ENCODE data around the gene L3MBTL4.
A peak's percentile ranks its signal among the peaks of the same experiment; 100 is the strongest.
"Not testable (repeated sequence)": the region's sequence is repeated elsewhere in the genome, so short reads cannot be mapped to it uniquely, and the experiment has no call there.

The L3MBTL4 gene

GRCh38 chr18:6103741-6104140 is 311.0 kb downstream of the L3MBTL4 start:
- no peak for DNase-seq (ENCODE audit: low read depth)

GRCh38 chr18:6096730-6097129 is 318.0 kb downstream of the L3MBTL4 start:
- no peak for DNase-seq (ENCODE audit: low read depth)

GRCh38 chr18:6088432-6088831 is 326.3 kb downstream of the L3MBTL4 start:
- DNase-seq (ENCODE audit: low read depth) = no peak

GRCh38 chr18:6086731-6087130 is 328.0 kb downstream of the L3MBTL4 start:
- no peak for DNase-seq (ENCODE audit: low read depth)

- no peak for DNase-seq (ENCODE audit: low read depth)
Measured at GRCh38 chr18:6079406-6079805, 335.3 kb downstream of the L3MBTL4 start.

GRCh38 chr18:6078877-6079276 is 335.8 kb downstream of the L3MBTL4 start:
- DNase-seq (ENCODE audit: low read depth) = no peak

- DNase-seq (ENCODE audit: low read depth) = not testable (repeated sequence)
Measured at GRCh38 chr18:6072423-6072822, 342.3 kb downstream of the L3MBTL4 start.

GRCh38 chr18:6069539-6069938 is 345.2 kb downstream of the L3MBTL4 start:
- peak; percentile 54 for DNase-seq (ENCODE audit: low read depth)

- DNase-seq (ENCODE audit: low read depth) = no peak
Measured at GRCh38 chr18:6069103-6069502, 345.6 kb downstream of the L3MBTL4 start.

- DNase-seq (ENCODE audit: low read depth) = no peak
Measured at GRCh38 chr18:6060149-6060548, 354.6 kb downstream of the L3MBTL4 start.

- no peak for DNase-seq (ENCODE audit: low read depth)
Measured at GRCh38 chr18:6059551-6059950, 355.2 kb downstream of the L3MBTL4 start.

GRCh38 chr18:6058941-6059340 is 355.8 kb downstream of the L3MBTL4 start:
- peak; percentile 72 for DNase-seq (ENCODE audit: low read depth)

- peak; percentile 57 for DNase-seq (ENCODE audit: low read depth)
Measured at GRCh38 chr18:6057604-6058003, 357.1 kb downstream of the L3MBTL4 start.

GRCh38 chr18:6056171-6056910 is 358.4 kb downstream of the L3MBTL4 start:
- DNase-seq (ENCODE audit: low read depth) = peak; percentile 74

GRCh38 chr18:6055711-6056110 is 359.0 kb downstream of the L3MBTL4 start:
- peak; percentile 78 for DNase-seq (ENCODE audit: low read depth)

GRCh38 chr18:6054256-6054842 is 360.4 kb downstream of the L3MBTL4 start:
- no peak for DNase-seq (ENCODE audit: low read depth)

GRCh38 chr18:6052449-6052913 is 362.2 kb downstream of the L3MBTL4 start:
- DNase-seq (ENCODE audit: low read depth) = no peak

- not testable (repeated sequence) for DNase-seq (ENCODE audit: low read depth)
Measured at GRCh38 chr18:6047596-6047995, 367.1 kb downstream of the L3MBTL4 start.

- DNase-seq (ENCODE audit: low read depth) = peak; percentile 47
Measured at GRCh38 chr18:6044773-6045172, 369.9 kb downstream of the L3MBTL4 start.

GRCh38 chr18:6044319-6044718 is 370.4 kb downstream of the L3MBTL4 start:
- no peak for DNase-seq (ENCODE audit: low read depth)

- peak; percentile 64 for DNase-seq (ENCODE audit: low read depth)
Measured at GRCh38 chr18:6039055-6039454, 375.7 kb downstream of the L3MBTL4 start.

- no peak for DNase-seq (ENCODE audit: low read depth)
Measured at GRCh38 chr18:6031442-6031841, 383.3 kb downstream of the L3MBTL4 start.

GRCh38 chr18:6031002-6031401 is 383.7 kb downstream of the L3MBTL4 start:
- DNase-seq (ENCODE audit: low read depth) = no peak
